ENCODE data around the gene AHCYL1. TPM values are rescaled to one million over a fixed set of nuclear protein-coding genes. Genes with fewer than 3 reads are reported as not detected.

The AHCYL1 gene
- total RNA-seq, 4 donors from 2014 or later: 49.7 to 60.3 (median 53.0) TPM

DNA sequence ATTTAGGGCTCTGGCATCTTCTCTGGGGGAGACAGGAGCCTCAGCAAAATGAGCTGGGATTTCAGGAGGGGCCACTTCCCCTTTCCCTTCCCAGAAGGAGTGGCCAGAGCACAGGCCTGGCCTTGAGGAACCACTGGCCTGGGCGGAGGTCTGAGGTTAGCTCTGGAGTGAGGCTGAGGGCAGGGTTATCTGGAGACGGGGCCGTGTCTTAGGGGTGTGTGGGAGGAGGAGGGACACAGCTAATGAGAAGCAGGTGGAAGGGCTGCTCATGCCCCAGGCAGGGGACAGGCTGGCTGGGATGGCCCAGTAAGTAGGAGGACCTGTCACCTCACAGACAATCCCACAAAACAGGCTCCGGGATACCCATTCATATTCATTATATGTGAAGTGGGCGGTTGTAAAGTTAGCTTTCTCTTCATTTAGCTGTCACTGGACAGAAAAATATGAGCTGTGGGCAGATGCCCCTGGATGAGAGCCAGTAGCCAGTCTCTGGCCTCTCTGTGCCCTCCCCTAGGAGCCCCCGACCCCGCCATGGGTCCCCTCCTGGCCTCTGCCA is 73.5 kb downstream of the AHCYL1 start:
- Histone ChIP-seq H3K4me3 (no peak overlapping the region), H3K27ac (no peak overlapping the region), H3K27me3 (no peaks in the 10 kb centered on the region), H3K4me1 (peaks cover 7 to 32% (median 19%) of the 10 kb centered on the region in 3 donors), H3K36me3 (peaks cover 18 to 90% (median 36%) of the 10 kb centered on the region in 3 donors), H3K9me3 (no peaks in the 10 kb centered on the region)
- TF ChIP-seq, protein P1, sequence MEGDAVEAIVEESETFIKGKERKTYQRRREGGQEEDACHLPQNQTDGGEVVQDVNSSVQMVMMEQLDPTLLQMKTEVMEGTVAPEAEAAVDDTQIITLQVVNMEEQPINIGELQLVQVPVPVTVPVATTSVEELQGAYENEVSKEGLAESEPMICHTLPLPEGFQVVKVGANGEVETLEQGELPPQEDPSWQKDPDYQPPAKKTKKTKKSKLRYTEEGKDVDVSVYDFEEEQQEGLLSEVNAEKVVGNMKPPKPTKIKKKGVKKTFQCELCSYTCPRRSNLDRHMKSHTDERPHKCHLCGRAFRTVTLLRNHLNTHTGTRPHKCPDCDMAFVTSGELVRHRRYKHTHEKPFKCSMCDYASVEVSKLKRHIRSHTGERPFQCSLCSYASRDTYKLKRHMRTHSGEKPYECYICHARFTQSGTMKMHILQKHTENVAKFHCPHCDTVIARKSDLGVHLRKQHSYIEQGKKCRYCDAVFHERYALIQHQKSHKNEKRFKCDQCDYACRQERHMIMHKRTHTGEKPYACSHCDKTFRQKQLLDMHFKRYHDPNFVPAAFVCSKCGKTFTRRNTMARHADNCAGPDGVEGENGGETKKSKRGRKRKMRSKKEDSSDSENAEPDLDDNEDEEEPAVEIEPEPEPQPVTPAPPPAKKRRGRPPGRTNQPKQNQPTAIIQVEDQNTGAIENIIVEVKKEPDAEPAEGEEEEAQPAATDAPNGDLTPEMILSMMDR (IDR thresholded peaks at IDR 0.05): no peak
- TF ChIP-seq POLR2A (IDR thresholded peaks at IDR 0.05): no peak
- DNase-seq: no peak
- intact Hi-C loops (cut with DNase I): no loop called here
- WGBS, 2 donors: 74 to 80% methylated on average over 4 to 7 of the region's 7 CpGs

DNA sequence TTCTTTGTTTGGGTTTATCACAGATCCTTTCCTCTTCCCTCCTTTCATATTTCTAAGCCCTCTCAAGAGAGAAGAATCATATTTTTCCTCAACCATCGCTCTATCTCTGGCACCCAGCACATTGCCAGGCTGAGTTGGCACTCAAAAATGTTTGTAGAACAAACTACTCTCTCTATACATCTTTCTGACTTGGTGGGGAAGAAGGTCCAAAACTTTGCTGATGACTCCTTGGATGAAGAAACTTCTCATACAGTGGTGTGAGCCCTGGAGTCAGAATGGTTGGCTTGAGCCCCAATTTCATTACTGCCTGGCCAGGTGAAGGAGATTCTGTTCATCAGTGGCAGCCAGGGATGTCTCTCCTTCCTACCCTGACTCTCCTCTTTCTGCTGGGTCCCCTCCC is 74.0 kb downstream of the AHCYL1 start:
- WGBS, 2 donors: 73 to 82% methylated on average over 1 of the region's 1 CpG
- Histone ChIP-seq H3K36me3 (peaks cover 13 to 84% (median 30%) of the 10 kb centered on the region in 3 donors), H3K9me3 (no peaks in the 10 kb centered on the region), H3K27me3 (no peaks in the 10 kb centered on the region), H3K4me3 (no peak overlapping the region), H3K4me1 (peaks cover 7 to 32% (median 19%) of the 10 kb centered on the region in 3 donors), H3K27ac (no peak overlapping the region)
- intact Hi-C loops (cut with DNase I): no loop called here
- TF ChIP-seq, protein P1 (IDR thresholded peaks at IDR 0.05): no peak
- TF ChIP-seq POLR2A (IDR thresholded peaks at IDR 0.05): no peak
- DNase-seq: no peak

- H3K27ac ChIP-seq: no peak overlapping the region
- H3K36me3 ChIP-seq: peaks cover 9 to 77% (median 23%) of the 10 kb centered on the region in 3 donors
- no peak overlapping the region for H3K4me3 ChIP-seq
- no peak for DNase-seq
- H3K9me3 ChIP-seq: no peaks in the 10 kb centered on the region
- no peaks in the 10 kb centered on the region for H3K27me3 ChIP-seq
- peaks cover 7 to 32% (median 19%) of the 10 kb centered on the region in 3 donors for H3K4me1 ChIP-seq
- TF ChIP-seq POLR2A (IDR thresholded peaks at IDR 0.05): no peak
- TF ChIP-seq, protein P1 (IDR thresholded peaks at IDR 0.05): no peak
- WGBS, 2 donors: 70 to 81% methylated on average over 2 of the region's 6 CpGs
- intact Hi-C loops (cut with DNase I): no loop called here
Measured at GRCh38 chr1:110059133-110059863, 74.7 kb downstream of the AHCYL1 start.

DNA sequence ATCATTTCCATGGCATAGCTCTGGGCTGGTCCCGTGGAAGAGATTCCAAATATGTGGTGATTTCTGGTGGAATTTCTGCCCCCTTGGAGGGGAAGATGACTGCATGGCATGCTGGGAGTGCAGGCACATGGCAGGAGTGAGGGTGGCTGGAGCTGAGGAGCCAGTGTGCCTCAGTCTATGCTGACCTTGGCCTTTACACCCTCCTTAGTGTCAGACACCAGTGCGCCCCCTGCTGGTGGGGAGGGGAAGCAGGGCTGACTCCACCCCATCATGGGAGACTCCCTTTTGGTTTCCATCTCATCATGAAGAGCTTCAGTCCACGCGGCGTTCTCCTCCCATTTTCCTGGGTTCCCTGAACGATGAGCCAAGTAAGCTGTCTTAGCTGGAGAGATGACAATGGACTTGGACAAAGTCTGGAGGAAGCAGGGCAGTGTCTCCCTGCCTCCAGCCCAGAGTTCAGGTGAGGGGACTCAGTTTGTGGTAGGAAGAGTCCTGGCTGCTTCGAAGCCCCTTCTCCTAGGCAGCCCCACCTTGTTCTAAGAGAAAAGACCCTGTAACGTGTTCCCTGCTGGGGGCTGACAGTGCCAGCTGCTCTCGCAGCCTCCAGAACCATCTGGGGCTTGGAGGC is 75.6 kb downstream of the AHCYL1 start:
- 84 to 85% methylated on average over 3 to 6 of the region's 9 CpGs for WGBS, 2 donors
- no peak for TF ChIP-seq POLR2A (IDR thresholded peaks at IDR 0.05)
- TF ChIP-seq, protein P1 (IDR thresholded peaks at IDR 0.05): peak; percentile 46 to 78 (median 62)
- Histone ChIP-seq H3K4me1 (peaks cover 7 to 32% (median 19%) of the 10 kb centered on the region in 3 donors), H3K27ac (no peak overlapping the region), H3K27me3 (peaks cover 0 to 6% (median 0%) of the 10 kb centered on the region in 4 donors), H3K36me3 (peaks cover 2 to 69% (median 15%) of the 10 kb centered on the region in 3 donors), H3K4me3 (no peak overlapping the region), H3K9me3 (no peaks in the 10 kb centered on the region)
- intact Hi-C loops (cut with DNase I): no loop called here
- DNase-seq: no peak

DNA sequence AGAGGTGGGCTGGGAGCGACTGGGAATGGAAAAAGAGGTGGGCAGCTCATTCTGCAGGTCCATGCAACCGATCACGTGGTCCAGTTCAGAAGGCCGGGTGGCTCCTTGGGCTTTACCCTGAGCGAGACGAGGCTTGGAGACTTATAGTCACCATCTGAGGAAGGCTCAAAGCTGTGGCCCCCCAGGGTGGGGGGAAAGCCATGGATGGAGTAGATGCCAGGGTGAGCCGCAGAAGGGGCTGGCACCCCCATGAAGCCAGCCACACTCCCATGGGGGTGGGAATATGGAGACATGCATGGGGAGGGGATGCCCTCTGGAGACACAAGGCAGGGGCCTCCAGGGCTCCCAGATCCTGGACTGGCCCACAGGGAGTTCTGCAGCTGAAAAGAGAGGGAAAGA is 76.1 kb downstream of the AHCYL1 start:
- Histone ChIP-seq H3K27ac (no peak overlapping the region), H3K4me3 (no peak overlapping the region), H3K36me3 (peaks cover 0 to 64% (median 10%) of the 10 kb centered on the region in 3 donors), H3K4me1 (peaks cover 7 to 28% (median 18%) of the 10 kb centered on the region in 3 donors), H3K27me3 (peaks cover 0 to 11% (median 0%) of the 10 kb centered on the region in 4 donors), H3K9me3 (no peaks in the 10 kb centered on the region)
- 97 to 98% methylated on average over 6 of the region's 7 CpGs for WGBS, 2 donors
- intact Hi-C loops (cut with DNase I): no loop called here
- TF ChIP-seq, protein P1 (IDR thresholded peaks at IDR 0.05): no peak
- DNase-seq: no peak

Measured in esophagus squamous epithelium (tissue), 5 donors.